ENCODE measurements around the gene AK3. TPM values are rescaled to one million over a fixed set of nuclear protein-coding genes. Genes with fewer than 3 reads are reported as not detected.

Gene AK3
- total and polyA plus RNA-seq, 2 of the 8 experiments (the other 6 are each of a cell fraction or from before 2014, with no cell fraction given), result 8.9 to 30.0 TPM

- no peak overlapping the region for H4K8ac ChIP-seq (ENCODE audit: extremely low read depth, insufficient read depth, low read length)
- no peak overlapping the region for H4K91ac ChIP-seq (replicated peaks; ENCODE audit: insufficient read length, low read length)
- no peak overlapping the region for H3K14ac ChIP-seq (ENCODE audit: insufficient read length)
- H3K56ac ChIP-seq (replicated peaks; ENCODE audit: insufficient read length, low read depth, low read length), result no peak overlapping the region
- H3K4me1 ChIP-seq (replicated peaks in 1 of 4; ENCODE audit: control insufficient read depth in 3 of 4, insufficient read depth in 4 of 4, low read length in 3 of 4), result no peaks in the 10 kb centered on the region
- H3K79me2 ChIP-seq (ENCODE audit: control insufficient read depth in 1 of 2, insufficient read depth in 2 of 2, low read length in 2 of 2), result no peaks in the 10 kb centered on the region
- no peak overlapping the region for H2AFZ ChIP-seq (ENCODE audit: low read length)
- H3K36me3 ChIP-seq (ENCODE audit: control insufficient read depth in 2 of 4, insufficient read depth in 4 of 4, low read length in 3 of 4), result no peaks in the 10 kb centered on the region
- no peak overlapping the region for H2BK120ac ChIP-seq (replicated peaks; ENCODE audit: low read depth, low read length)
- FAIRE-seq (no peak), DNase-seq (ENCODE audit: low read depth in 1 of 2, low spot score in 2 of 2) (peak in 1 of 2 experiments; percentile 24)
- H3K9ac ChIP-seq (replicated peaks in 1 of 4; ENCODE audit: extremely low read depth in 1 of 4, low read depth in 3 of 4, low read length in 3 of 4), result no peak overlapping the region
- POLR2A ChIA-PET (ENCODE audit: partially characterized antibody), result interaction anchor here (1.3 kb wide), 1 partner anchor 16 kb away, joined by 5 read pairs; no protein-coding TSS in a partner anchor
- no peak overlapping the region for H3K27ac ChIP-seq (ENCODE audit: low read depth, low read length)
- 100% methylated on average over 1 of the region's 1 CpG; no CpG with 5 or more reads in 1 of the 2 experiments for WGBS, 2 experiments (ENCODE audit: extremely low coverage in 1 of 2, insufficient coverage in 1 of 2, insufficient read length in 1 of 2, insufficient replicate concordance in 2 of 2, low coverage in 1 of 2, low lambda C conversion rate in 2 of 2, missing lambda C conversion rate in 1 of 2)
- H4K5ac ChIP-seq (ENCODE audit: insufficient read length, low read depth, low read length), result no peak overlapping the region
- no peak overlapping the region for H3K4ac ChIP-seq (replicated peaks; ENCODE audit: insufficient read length, low read depth, low read length)
- no peak overlapping the region for H3K18ac ChIP-seq (ENCODE audit: extremely low read depth, low read length)
- H2BK15ac ChIP-seq (ENCODE audit: low read length), result no peak overlapping the region
- CTCF ChIA-PET (ENCODE audit: partially characterized antibody), result interaction anchor here (1.0 to 1.2 kb wide), 2 partner anchors 17 to 820 kb away, joined by 4 read pairs; no protein-coding TSS in a partner anchor
- H2BK12ac ChIP-seq (ENCODE audit: low read depth, low read length), result no peak overlapping the region
- no peak overlapping the region for H2AK5ac ChIP-seq (ENCODE audit: low read depth, low read length)
- H4K20me1 ChIP-seq (replicated peaks in 1 of 2; ENCODE audit: control insufficient read depth in 1 of 2, insufficient read depth in 2 of 2, low read length in 2 of 2), result no peaks in the 10 kb centered on the region
- no peak overlapping the region for H2BK5ac ChIP-seq (ENCODE audit: low read depth, low read length)
- H3K79me1 ChIP-seq (ENCODE audit: low read depth, low read length), result no peaks in the 10 kb centered on the region
- no peaks in the 10 kb centered on the region for H3K27me3 ChIP-seq (replicated peaks in 1 of 4; ENCODE audit: control insufficient read depth in 3 of 4, extremely low read depth in 1 of 4, insufficient read depth in 3 of 4, low read length in 3 of 4)
- no peaks in the 10 kb centered on the region for H3K23me2 ChIP-seq (ENCODE audit: low read depth, low read length)
- H3K4me3 ChIP-seq (ENCODE audit: extremely low read depth in 1 of 4, insufficient read depth in 2 of 4, low read depth in 3 of 4, low read length in 4 of 4), result no peak overlapping the region
- H2BK20ac ChIP-seq (ENCODE audit: low read length), result no peak overlapping the region
- no peaks in the 10 kb centered on the region for H3K9me3 ChIP-seq (ENCODE audit: insufficient read depth in 2 of 2, low read depth in 1 of 2, low read length in 1 of 2)
- no peak overlapping the region for H3K4me2 ChIP-seq (ENCODE audit: insufficient read depth in 1 of 2, low read depth in 2 of 2, low read length in 2 of 2)
- H3K23ac ChIP-seq (ENCODE audit: insufficient read length), result no peak overlapping the region
- TF ChIP-seq CTBP2 (IDR thresholded peaks at IDR 0.05; ENCODE audit: borderline replicate concordance, insufficient read depth, insufficient read length, low read length) (no peak), CTCF (IDR thresholded peaks at IDR 0.05; ENCODE audit: control extremely low read depth in 1 of 3, insufficient read depth in 1 of 3, low read depth in 1 of 3, low read length in 3 of 3) (no peak), RBBP5 (IDR thresholded peaks at IDR 0.05; ENCODE audit: borderline replicate concordance, low read depth, low read length) (no peak), RXRA (IDR thresholded peaks at IDR 0.05; ENCODE audit: insufficient read depth, low read depth, low read length) (no peak), CEBPB (IDR thresholded peaks at IDR 0.05; ENCODE audit: low read depth, low read length) (no peak), TBP (IDR thresholded peaks at IDR 0.05; ENCODE audit: low read depth, low read length) (no peak), CHD2 (IDR thresholded peaks at IDR 0.05; ENCODE audit: low read length) (no peak), KDM5A (IDR thresholded peaks at IDR 0.05; ENCODE audit: low read length) (no peak), NRF1 (IDR thresholded peaks at IDR 0.05; ENCODE audit: low read depth, low read length) (no peak), KDM4A (IDR thresholded peaks at IDR 0.05; ENCODE audit: low read depth, low read length, severe bottlenecking) (no peak), SP2 (IDR thresholded peaks at IDR 0.05; ENCODE audit: low read length) (no peak)
Measured at GRCh38 chr9:4780651-4781050, 39.6 kb upstream of the AK3 start.

Measured in H1 (cell line).